Retina (tissue), 1 donor: Measurements from ENCODE around the gene INTS11.
"Not testable (repeated sequence)": the region's sequence is repeated elsewhere in the genome, so short reads cannot be mapped to it uniquely, and the experiment has no call there.

Experiments
- DNase-seq: peaks from one replicate; pipeline ENCODE4 v3.0.0-alpha.2; 2016

The INTS11 gene

DNA sequence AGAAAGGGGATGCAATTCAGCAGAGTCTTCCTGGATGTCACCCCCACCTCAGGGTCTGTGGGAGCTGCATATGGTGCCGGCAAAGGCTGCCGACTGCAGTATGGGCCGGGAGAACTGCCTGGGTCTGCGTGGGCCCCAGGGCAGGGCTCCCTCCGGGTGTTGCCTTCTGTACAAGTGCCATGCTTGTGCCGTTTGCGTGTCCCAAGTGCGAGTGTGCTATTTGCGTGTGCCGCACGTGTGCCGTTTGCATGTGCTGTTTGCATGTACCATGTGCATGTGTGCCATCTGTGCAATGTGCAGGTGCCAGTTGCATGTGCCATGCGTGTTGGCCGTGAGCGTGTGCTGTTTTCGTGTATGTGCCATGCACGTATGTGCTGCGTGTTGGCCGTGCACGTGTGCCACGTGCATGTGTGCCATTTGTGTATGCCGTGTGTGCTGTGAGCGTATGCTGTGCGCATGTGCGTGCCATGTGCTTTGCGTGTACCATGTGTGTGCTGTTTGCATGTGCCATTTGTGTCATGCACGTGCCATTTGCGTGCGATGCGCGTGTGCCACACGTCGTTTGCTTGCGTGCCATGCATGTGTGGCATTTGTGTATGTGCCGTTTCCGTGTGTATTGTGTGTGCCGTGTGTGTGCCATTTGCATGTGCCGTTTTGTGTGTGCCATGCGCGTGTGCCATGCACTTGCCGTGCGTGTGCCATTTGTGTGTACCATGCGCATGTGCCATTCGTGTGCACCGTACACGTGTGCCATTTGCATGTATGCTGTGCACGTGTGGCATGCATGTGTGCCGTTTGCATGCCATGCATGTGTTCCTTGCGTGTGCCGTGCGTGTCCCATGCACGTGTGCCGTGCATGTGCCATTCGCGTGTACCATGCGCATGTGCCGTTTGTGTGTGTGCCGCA is 5.1 kb upstream of the INTS11 start:
- DNase-seq: no peak

GRCh38 chr1:1328254-1328653 is 3.8 kb upstream of the INTS11 start:
- DNase-seq: no peak

DNA sequence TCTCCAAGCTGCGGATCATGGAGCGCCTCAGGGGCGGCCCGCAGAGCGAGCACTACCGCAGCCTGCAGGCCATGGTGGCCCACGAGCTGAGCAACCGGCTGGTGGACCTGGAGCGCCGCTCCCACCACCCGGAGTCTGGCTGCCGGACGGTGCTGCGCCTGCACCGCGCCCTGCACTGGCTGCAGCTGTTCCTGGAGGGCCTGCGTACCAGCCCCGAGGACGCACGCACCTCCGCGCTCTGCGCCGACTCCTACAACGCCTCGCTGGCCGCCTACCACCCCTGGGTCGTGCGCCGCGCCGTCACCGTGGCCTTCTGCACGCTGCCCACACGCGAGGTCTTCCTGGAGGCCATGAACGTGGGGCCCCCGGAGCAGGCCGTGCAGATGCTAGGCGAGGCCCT is 2.8 kb upstream of the INTS11 start:
- DNase-seq: no peak

GRCh38 chr1:1326075-1326605 is 1.7 kb upstream of the INTS11 start:
- no peak for DNase-seq

DNA sequence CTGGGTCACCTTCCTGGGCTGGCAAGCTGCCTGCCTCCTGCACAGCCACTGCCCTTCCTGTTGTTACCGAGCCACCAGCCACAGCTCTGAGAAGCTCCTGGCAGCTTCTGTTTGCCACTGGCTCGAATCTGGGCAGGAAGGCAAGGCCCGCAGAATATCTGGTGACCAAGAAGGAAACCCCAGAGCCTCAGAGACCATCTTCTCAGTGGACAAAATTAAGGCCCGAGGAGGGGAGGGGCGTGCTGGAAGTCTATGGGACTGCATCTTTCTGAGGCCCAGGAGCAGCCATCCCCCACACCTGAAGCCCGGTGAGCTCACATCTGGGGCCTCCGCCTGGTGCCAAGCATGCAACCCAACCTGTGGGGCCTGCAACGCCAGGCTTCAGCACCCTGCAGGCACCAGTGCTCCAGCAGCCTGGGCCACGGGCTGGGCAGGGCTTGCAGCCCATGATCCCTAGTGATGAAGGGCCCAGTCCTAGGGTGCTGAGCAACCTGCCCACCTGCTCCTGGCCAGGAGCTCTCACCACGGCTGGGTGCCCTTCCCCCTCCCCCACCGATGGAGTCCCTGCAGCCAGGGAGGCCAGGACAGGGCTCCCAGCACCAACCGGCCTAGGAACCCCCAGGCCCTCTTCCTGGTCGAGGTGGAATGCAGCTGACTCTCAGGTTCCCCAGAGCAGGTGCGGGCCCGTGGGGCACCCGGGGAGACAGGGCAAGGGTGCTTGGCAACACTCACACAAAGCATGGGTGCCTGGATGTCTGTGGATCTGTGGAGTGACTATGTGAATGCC is 1.0 kb upstream of the INTS11 start:
- no peak for DNase-seq

- DNase-seq: no peak
Observed at GRCh38 chr1:1324084-1324523, 356 bp downstream of the INTS11 start.

- no peak for DNase-seq
Observed at GRCh38 chr1:1322952-1323351, 1.5 kb downstream of the INTS11 start.

DNA sequence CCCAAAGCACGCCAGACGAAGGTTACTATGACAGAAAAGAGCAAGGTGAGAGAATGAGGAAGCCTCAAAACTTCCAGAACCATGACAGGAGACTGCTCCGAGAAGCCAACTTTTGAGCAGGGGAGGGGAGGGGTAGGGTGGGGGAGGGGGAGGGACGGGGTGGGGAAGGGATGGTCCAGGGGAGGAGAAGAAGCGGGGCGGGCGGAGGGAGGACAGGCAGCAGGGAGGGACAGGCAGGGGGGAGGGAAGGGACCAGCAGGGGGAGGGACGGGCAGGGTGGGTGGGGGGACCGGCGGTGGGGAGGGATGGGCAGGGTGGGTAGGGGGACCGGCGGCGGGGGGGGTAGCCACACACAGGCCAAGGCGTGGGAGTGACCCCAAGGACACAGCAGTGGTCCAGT is 2.0 kb downstream of the INTS11 start:
- DNase-seq: no peak

DNA sequence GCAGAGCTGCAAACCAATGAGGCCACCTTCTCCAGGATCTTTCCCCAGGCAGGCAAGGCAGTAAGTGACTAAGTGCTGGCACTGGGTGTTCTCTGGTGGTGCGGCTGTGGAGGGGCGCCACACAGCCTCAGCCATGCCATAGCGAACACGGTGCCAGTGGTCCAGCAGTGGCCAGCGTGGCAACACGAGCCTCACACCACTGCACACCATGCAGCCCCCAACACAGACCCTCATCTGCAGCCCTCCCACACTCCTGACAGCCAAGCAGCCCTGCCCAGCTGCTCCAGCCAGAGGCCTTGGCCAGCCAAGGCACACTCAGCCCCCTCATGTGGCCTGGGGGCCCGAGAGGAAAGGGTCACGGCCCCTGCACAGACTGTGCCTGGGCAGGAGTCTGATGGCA is 3.0 kb downstream of the INTS11 start:
- no peak for DNase-seq

GRCh38 chr1:1320666-1321448 is 3.6 kb downstream of the INTS11 start:
- DNase-seq: no peak

DNA sequence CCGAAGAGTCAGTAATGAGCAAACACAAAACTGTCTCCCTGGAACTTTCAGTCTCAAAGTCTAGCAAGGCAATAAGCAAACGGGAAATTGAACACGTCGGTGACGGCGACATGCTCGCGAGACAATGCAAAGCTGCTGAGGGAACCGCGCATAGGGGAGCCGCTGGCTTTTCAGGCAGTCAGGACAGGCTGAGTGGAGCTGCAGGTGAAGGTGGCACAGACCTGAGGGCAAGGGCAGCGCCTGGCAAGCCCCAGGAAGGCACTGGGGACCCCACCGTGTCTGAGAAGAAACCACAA is 4.9 kb downstream of the INTS11 start:
- DNase-seq: no peak

GRCh38 chr1:1318777-1319645 is 5.4 kb downstream of the INTS11 start:
- DNase-seq: no peak

GRCh38 chr1:1318131-1318652 is 6.3 kb downstream of the INTS11 start:
- no peak for DNase-seq

GRCh38 chr1:1317420-1317819 is 7.0 kb downstream of the INTS11 start:
- DNase-seq: no peak

DNA sequence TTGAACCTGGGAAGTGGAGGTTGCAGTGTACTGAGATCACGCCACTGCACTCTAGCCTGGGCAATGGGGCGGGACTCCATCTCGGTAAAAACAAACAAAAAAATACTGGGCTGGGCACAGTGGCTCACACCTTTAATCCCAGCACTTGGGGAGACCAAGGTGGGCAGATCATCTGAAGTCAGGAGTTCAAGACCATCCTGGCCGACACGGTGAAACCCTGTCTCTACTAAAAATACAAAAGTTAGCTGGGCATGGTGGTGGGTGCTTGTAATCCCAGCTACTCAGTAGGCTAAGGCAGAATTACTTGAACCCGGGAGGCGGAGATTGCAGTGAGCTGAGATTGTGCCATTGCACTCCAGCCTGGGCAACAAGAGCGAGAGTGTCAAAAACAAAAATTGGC is 8.3 kb downstream of the INTS11 start:
- not testable (repeated sequence) for DNase-seq

DNA sequence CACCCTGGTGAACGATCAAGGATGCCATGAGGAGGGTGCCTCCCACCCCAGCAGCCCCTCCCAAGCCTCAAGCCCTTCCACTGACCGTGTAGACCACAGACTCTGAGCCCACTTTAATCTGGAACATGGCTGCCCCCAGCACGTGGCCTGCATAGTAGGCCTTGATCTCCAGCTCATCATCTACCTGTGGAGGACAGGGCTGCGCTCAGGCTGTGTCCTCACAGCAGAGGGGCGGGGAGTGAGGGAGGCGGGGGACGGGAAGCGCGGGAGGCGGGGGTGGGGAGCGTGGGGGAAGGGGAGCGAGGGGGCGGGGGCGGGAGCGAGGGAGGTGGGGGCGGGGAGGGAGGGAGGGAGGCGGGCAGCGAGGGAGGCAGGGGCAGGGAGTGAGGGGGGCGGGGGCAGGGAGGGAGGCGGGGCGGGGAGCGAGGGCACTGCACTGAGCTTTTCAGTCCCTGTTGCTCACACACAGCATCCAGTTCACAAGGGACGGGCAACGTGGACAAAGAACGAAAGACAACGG is 9.0 kb downstream of the INTS11 start:
- no peak for DNase-seq

DNA sequence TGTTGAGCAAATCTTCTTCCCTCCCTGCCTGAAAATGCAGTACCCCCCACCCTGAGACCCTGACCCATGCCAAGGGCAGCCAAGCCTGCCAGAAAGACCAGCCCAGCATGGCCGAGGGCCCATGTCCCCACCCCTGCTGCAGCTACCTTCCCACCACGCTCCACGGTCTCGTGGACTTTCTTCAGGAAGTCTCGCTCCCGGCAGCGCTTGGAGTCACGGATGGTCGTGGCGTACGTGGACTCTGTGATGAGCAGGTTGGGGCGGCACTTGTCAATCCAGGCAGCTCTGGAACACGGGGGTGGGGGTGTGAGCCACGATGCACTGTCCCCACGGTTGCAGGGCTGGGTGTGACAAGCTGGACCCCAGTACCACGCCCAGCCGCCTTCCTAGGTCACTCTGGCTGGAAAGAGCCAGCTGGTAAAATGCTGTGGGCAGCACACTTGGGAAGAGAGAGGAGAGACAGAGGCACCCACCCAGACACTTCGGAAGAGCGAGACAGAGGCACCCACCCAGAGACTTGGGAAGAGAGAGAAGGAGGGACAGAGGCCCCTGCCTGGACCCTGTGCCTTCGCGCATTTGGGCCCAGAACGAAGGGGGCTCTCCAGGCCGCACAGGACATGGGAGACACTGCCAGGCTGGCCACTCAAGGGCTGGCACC is 9.7 kb downstream of the INTS11 start:
- no peak for DNase-seq

- DNase-seq: no peak
Observed at GRCh38 chr1:1314237-1314586, 10.2 kb downstream of the INTS11 start.

DNA sequence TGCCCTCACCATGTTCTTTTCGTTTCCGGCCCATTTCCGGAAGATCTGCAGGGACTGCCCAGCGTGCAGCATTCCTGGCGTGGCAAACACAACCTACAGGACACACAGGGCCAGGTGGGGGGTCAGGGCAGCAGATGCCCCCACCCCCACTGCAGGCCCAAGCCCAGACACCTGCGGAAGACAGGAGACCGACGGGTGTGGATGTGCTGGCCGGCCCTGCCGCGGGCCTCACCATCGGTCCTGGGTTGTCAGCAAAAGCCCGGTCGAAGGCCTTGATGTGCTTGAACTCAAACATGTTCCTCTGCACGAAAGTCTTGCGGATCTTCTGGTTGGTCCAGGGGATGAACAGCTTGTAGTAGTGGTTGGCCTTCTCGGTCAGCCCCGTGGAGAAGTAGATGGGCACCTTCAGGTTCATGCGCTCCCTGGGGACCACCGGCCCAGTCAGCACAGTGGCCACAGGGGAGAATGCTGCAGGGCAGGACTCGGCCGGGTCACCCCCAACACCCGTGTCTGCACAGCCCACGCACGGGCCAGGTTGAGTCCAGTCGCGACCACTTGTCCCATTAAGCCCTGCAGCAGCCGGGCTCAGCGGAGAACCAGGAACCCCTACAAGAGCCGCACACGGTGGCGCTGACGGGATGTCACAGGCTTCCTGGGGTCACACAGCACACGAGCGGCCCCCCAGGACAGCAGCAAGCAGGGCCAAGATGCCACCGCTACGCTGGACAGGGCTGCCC is 10.8 kb downstream of the INTS11 start:
- DNase-seq: no peak
